Germinal center (tissue), 1 donor: ENCODE results near the gene TSPAN14.

Source experiments
- DNase-seq: peaks from one replicate; pipeline ENCODE4 v3.0.0; 2012; ENCODE audit warnings: mixed read lengths, low spot score

The TSPAN14 gene

DNA sequence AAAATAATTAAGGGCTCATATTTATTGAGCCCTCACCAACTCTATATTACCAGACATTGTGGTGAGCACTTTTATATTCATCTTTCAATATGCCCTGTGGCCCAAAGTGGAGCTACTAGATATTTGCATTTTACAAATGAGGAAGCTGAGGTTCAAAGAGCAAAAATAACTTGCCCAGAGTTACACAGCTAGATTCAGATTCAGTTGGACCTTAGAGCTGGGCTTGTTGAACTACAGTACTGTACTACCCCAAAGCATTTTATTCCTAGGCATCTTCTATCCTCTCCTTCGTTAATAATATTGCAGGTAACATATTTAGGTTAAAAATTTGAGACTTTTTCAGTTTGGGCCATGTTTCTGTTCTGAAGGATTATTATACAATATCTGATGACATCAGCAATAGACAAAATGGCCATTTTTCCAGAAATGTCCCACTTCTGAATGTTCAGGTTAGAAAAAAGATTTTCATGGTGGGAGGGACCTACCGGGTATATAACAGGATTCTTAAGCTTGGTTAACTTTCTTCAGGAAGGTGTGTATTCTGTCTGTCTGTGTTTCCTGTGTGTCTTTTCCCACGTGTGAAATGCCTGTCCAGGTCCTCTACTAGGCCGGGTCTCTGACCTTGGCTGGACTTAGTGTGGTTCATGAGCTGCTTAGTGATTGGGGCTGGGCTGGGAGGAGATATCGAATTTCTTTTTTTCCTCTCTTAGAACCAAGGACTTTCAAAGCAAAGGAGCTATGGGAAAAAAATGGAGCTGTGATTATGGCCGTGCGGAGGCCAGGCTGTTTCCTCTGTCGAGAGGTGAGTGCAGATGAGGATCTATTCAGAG lies 32.2 kb upstream of the TSPAN14 start:
- DNase-seq, result peak; percentile 65

- DNase-seq, result no peak
Observed at GRCh38 chr10:80425901-80426300, 28.2 kb upstream of the TSPAN14 start.

GRCh38 chr10:80427541-80427940 lies 26.6 kb upstream of the TSPAN14 start:
- no peak for DNase-seq

GRCh38 chr10:80429521-80429973 lies 24.6 kb upstream of the TSPAN14 start:
- DNase-seq, result no peak

DNA sequence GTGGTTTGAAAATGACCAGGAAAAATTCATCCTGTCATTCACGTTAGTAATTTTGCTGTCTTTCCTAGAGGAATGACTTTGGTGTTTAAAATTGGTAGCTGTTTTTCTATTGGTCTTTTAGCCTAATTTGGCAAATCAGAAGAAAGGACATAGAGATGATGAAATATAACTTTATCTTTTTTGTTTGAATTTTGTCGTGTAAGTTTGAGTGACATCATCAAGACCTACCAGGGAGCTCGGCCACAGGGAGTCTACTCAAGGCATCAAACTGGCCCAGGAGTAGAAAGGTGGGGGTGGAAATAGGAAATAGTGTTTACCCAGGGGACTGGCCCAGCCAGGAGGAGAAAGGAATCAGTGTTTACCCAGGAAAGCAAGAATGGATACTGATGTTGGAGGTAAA lies 21.0 kb upstream of the TSPAN14 start:
- no peak for DNase-seq

DNA sequence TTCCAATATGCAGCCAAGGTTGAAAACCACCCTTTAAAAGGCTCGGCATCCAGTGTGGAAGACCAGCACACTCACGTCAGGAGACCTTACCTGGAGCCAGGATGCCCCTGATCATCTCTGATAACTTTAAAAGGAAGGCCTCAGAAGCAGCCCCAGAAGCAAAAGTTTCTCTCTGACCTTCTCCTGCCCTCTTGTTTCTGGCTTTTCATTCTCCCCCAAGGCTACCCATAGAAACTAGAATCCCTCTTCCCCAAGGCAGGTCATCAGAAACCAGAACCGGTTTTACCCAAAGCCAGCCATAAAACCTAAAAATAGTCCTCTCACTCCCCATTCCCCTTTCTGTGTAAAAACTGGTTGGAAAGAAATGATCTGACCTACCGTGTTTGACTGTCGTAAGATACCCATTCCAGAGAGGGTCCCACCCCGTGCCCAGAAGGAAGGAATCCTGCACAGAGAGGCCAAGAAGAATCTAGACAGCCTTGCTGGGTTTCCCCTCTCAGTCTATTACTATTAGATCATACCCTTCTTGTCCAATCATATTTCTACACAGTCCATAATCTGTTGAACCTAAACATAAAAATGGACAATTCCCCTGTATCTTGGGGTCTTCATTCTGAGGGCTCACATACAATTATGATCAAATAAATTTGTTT lies 17.5 kb upstream of the TSPAN14 start:
- DNase-seq, result no peak

- no peak for DNase-seq
Observed at GRCh38 chr10:80437227-80437626, 16.9 kb upstream of the TSPAN14 start.

DNA sequence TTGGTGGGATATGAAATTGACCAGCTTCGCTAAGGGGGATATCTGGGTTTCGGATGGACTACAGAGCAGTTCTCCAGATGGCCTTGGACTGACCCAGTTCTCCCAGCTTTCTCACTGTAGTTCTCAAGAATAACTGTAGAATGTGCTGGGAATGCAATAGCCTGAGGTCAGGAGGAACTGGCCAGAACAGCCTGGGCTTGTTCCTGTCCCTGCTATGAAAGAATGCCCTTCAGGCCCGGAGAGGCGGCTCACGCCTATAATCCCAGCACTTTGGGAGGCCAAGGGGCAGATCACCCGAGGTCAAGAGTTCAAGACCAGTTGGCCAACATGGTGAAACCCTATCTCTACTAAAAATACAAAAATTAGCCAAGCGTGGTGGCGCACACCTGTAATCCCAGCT lies 12.3 kb upstream of the TSPAN14 start:
- no peak for DNase-seq

- DNase-seq, result no peak
Observed at GRCh38 chr10:80442879-80443278, 11.2 kb upstream of the TSPAN14 start.

DNA sequence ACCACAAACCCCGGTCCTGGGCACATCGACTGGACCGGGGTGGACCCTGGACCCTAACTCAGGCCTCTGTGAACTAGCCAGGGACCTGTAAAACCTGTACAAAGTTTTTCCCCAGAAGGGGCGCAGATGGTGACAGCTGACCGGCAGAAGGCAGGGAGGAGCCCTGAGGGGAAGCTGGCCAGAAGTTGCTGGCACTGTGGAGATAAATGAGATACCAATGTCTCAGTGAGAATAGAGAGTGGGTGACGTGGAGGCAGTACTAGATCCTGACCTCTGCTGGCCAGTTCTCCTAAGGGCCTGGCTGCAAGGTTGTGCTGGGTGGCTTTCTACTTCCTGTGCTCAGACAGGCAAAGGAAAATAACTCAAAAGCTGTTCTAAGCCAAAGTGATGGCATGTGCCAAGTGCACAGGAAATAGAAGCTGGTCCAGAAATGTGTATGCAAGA lies 10.6 kb upstream of the TSPAN14 start:
- DNase-seq, result no peak

DNA sequence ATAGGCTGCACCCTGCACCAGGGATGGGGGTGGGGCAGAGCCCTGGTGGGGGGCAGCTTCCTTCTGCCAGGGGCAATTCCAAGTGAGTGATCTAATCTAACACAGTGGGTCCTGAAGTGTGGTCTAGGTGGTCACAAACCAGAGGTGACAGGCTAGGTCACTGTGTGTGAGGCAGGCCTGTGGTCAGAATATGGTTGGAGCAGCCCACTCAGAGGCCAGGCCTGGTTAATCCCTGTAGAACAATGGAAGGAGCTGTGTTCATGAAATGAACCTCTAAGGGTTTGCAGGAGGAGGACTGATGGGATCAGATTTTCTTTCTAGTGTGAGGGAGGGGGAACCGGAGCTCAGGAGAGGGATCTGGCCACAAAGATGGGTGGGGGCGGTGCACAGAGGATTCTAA lies 10.0 kb upstream of the TSPAN14 start:
- DNase-seq, result no peak

- DNase-seq, result peak; percentile 75
Observed at GRCh38 chr10:80444646-80445319, 9.3 kb upstream of the TSPAN14 start.

GRCh38 chr10:80447436-80448190 lies 6.5 kb upstream of the TSPAN14 start:
- no peak for DNase-seq

GRCh38 chr10:80448209-80448942 lies 5.7 kb upstream of the TSPAN14 start:
- no peak for DNase-seq

DNA sequence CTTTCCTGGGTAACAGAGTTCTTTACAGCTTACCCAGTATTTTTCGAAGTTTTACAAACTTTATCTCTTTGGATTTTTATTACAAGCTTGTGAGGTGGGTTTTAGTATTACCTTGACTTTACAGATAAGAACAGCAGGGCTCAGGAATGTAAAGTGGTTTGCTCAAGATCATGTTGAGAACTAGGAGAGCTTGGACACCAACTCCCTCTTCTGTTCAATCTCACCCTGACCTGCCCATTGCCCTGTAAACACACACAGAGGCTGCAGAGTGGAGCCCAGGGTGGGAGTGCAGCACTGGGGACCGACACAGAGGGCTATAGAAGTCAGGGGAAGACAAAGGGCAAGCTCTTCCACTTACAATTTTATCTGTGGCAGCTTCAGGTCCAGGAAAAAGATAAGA lies 4.6 kb upstream of the TSPAN14 start:
- no peak for DNase-seq

GRCh38 chr10:80451132-80451531 lies 3.0 kb upstream of the TSPAN14 start:
- DNase-seq, result no peak

GRCh38 chr10:80452069-80452468 lies 2.0 kb upstream of the TSPAN14 start:
- DNase-seq, result no peak

DNA sequence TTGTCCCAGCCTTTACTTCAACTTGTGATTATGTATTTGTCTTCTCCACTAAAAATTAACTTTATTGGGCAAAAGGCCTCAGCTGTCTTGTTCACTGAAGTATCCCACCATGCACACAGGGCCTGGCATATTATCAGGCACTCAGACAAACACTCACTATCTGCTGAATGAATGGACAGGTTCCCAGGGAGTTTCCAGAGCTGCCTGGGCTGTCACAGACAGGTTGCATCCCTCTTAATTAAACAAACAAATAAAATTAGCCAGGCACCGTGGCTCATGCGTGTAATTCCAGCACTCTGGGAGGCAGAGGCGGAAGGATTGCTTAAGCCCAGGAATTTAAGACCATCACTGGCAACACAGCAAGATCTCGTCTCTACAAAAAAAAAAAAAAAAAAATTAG lies 1.5 kb upstream of the TSPAN14 start:
- no peak for DNase-seq

DNA sequence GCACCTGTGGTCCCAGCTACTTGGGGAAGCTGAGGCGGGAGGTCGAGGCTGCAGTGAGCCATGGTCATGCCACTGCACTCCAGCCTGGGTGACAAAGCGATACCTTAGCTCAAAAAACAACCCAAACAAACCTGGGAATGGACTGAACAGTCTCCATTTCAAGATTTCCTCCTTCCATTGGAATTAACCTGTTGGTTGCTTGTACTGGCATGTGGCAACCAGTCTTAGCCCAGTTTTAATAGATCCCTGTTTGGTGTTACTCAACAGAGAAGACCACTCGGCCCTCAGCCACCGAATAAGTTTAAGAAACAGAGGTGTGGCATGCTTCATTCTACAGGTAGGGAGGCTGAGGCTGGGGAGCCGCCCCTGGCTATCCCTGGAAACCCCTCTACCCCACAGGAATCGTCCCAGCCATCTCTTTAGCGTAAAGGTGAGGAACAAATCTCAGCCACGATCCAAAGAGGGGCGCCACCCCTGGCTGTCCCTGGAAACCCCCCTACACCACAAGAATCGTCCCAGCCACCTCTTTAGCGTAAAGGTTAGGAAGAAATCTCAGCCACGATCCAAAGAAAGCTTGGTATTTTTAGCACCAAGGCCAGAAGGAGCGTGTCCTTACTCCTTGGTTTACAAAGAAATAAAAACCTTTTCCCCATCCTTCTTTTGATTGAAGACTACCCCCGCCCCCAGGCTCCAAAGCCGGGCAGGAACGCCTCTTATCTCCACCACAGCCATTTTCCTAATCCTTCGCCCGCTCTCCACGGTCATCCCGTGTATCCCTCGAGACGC lies 861 bp upstream of the TSPAN14 start:
- no peak for DNase-seq
